ENCODE measurements around the gene NOXA1.

Gene NOXA1

GRCh38 chr9:137428841-137429545 lies 5.8 kb downstream of the NOXA1 start:
- no peak for DNase-seq

- DNase-seq, result no peak
Measured at GRCh38 chr9:137429546-137429890, 6.3 kb downstream of the NOXA1 start.

- no peak for DNase-seq
Measured at GRCh38 chr9:137429974-137430722, 7.0 kb downstream of the NOXA1 start.

GRCh38 chr9:137430723-137431415 lies 7.7 kb downstream of the NOXA1 start:
- no peak for DNase-seq

- no peak for DNase-seq
Measured at GRCh38 chr9:137431416-137431931, 8.3 kb downstream of the NOXA1 start.

- no peak for DNase-seq
Measured at GRCh38 chr9:137432687-137433348, 9.6 kb downstream of the NOXA1 start.

GRCh38 chr9:137433349-137433915 lies 10.2 kb downstream of the NOXA1 start:
- DNase-seq, result no peak

- no peak for DNase-seq
Measured at GRCh38 chr9:137433916-137434431, 10.8 kb downstream of the NOXA1 start.

GRCh38 chr9:137434498-137435380 lies 11.5 kb downstream of the NOXA1 start:
- no peak for DNase-seq

- no peak for DNase-seq
Measured at GRCh38 chr9:137435381-137435891, 12.2 kb downstream of the NOXA1 start.

- no peak for DNase-seq
Measured at GRCh38 chr9:137435980-137436760, 13.0 kb downstream of the NOXA1 start.

- DNase-seq, result no peak
Measured at GRCh38 chr9:137436761-137437600, 13.8 kb downstream of the NOXA1 start.

- DNase-seq, result no peak
Measured at GRCh38 chr9:137437691-137438590, 14.7 kb downstream of the NOXA1 start.

GRCh38 chr9:137438591-137439157 lies 15.5 kb downstream of the NOXA1 start:
- DNase-seq, result no peak

GRCh38 chr9:137439158-137439714 lies 16.0 kb downstream of the NOXA1 start:
- DNase-seq, result no peak

- DNase-seq, result no peak
Measured at GRCh38 chr9:137441289-137441934, 18.2 kb downstream of the NOXA1 start, which contains the start of gene ENTPD8. Gene ENTPD8, minus strand, starts transcription at chr9:137441357. Its CDS starts 3,072 bp downstream, at chr9:137438285.

GRCh38 chr9:137441935-137442321 lies 18.7 kb downstream of the NOXA1 start:
- DNase-seq, result no peak

Measured in NCI-H524 treated with DMSO at 0.1 percent for 48 hours (cell line).